ENCODE results near the gene MIGA2. TPM values are rescaled to one million over a fixed set of nuclear protein-coding genes. Genes with fewer than 3 reads are reported as not detected.

Gene MIGA2
- total and polyA plus RNA-seq, 2 of the 8 experiments (the other 6 are each of a cell fraction or from before 2014, with no cell fraction given): 24.6 to 39.0 TPM

DNA sequence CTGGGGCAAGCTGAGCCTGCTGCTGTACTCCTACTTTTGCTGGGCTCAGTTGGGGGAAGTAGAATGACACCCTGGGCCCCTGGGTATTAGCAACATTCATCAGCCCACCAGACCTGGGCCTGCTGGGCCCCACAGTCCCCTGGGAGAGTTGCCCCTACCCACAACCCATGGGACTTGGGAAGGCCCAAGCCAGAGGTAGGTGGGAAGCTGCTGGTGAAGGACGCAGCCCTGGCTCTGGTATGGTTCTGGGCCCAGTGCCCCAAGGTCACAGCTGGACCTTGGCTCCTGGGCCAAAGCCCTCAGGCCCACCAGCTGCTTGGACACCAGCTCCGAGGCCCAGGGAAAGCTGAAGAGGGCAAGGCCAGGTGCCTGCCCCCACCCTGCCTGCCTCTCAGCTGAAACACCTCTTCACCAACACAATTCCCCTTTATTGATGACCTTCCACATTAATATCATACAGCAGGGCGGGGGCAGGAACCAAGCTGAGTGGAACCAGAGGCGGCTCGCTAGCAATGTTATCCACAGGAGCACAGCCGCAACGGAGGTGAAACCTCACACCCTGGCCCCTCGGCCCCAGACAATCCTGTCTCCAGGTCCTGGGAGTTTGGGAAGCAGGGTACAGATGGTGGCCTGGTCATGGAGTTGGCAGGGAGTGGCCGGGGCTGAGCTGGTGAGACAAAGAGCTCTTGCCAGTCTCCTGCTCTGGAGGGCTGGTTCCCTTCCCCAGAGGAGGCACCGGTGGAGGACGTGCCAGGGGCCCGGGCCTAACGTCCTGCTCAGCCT is 58.2 kb downstream of the MIGA2 start (continued):
- TF ChIP-seq E2F6 (IDR thresholded peaks at IDR 0.05) (no peak), EP300 (IDR thresholded peaks at IDR 0.05; ENCODE audit: borderline replicate concordance in 1 of 2, low read depth in 2 of 2, low read length in 2 of 2) (no peak), RXRA (IDR thresholded peaks at IDR 0.05; ENCODE audit: insufficient read depth, low read depth, low read length) (no peak), EGR1 (IDR thresholded peaks at IDR 0.05; ENCODE audit: borderline replicate concordance, low read depth, low read length) (no peak)

Measured in H1 (cell line).